ENCODE results near the gene FAM110C.

FAM110C gene

DNA sequence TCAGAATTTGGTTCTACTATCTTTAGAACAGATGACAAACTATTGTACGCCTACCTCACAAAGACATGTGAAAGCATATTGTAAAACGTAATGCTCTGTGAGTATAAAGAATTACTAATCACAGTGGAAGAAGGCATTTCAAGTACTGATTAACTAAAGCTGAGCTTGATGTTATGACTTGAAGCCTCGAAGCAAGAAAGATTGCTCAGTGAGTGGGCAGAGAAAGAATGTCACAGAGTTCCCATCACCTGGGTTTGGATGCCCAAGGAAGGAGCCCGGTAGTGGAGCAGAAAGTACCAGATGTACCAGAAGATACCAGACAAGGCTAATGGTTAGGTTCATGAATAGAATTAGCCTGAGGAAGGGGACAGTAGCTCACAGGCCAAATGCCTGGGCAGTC, 39.5 kb upstream of the FAM110C start:
- no peak overlapping the region for H3K4me3 ChIP-seq (ENCODE audit: low read length)
- H3F3A ChIP-seq (ENCODE audit: insufficient read depth, low read length), result no peaks in the 10 kb centered on the region
- H3K79me2 ChIP-seq (ENCODE audit: low read length), result no peaks in the 10 kb centered on the region
- H3K9me2 ChIP-seq (replicated peaks; ENCODE audit: insufficient read depth, low read length), result no peaks in the 10 kb centered on the region
- H3K9ac ChIP-seq (ENCODE audit: low read length), result no peak overlapping the region
- no peak overlapping the region for H3K27ac ChIP-seq (ENCODE audit: low read length)
- no peak for DNase-seq
- TF ChIP-seq, protein P1, sequence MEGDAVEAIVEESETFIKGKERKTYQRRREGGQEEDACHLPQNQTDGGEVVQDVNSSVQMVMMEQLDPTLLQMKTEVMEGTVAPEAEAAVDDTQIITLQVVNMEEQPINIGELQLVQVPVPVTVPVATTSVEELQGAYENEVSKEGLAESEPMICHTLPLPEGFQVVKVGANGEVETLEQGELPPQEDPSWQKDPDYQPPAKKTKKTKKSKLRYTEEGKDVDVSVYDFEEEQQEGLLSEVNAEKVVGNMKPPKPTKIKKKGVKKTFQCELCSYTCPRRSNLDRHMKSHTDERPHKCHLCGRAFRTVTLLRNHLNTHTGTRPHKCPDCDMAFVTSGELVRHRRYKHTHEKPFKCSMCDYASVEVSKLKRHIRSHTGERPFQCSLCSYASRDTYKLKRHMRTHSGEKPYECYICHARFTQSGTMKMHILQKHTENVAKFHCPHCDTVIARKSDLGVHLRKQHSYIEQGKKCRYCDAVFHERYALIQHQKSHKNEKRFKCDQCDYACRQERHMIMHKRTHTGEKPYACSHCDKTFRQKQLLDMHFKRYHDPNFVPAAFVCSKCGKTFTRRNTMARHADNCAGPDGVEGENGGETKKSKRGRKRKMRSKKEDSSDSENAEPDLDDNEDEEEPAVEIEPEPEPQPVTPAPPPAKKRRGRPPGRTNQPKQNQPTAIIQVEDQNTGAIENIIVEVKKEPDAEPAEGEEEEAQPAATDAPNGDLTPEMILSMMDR (IDR thresholded peaks at IDR 0.05; ENCODE audit: low read length), result no peak
- no peak for TF ChIP-seq EZH2 (optimal IDR thresholded peaks at IDR 0.05; ENCODE audit: low read depth, low read length)
- TF ChIP-seq EZH2phosphoT487 (IDR thresholded peaks at IDR 0.05; ENCODE audit: low read length), result no peak
- no peak overlapping the region for H3K4me2 ChIP-seq (ENCODE audit: low read depth, low read length)
- no peaks in the 10 kb centered on the region for H4K20me1 ChIP-seq (ENCODE audit: insufficient read depth, low read length)
- no peak overlapping the region for H2AFZ ChIP-seq (ENCODE audit: low read length)
- no peaks in the 10 kb centered on the region for H3K36me3 ChIP-seq (replicated peaks; ENCODE audit: insufficient read depth, low read length)
- H3K27me3 ChIP-seq (replicated peaks; ENCODE audit: insufficient read depth, low read length), result no peaks in the 10 kb centered on the region
- H3K9me3 ChIP-seq (replicated peaks; ENCODE audit: insufficient read depth, low read length), result no peaks in the 10 kb centered on the region
- H3K4me1 ChIP-seq (ENCODE audit: low read length), result no peaks in the 10 kb centered on the region

DNA sequence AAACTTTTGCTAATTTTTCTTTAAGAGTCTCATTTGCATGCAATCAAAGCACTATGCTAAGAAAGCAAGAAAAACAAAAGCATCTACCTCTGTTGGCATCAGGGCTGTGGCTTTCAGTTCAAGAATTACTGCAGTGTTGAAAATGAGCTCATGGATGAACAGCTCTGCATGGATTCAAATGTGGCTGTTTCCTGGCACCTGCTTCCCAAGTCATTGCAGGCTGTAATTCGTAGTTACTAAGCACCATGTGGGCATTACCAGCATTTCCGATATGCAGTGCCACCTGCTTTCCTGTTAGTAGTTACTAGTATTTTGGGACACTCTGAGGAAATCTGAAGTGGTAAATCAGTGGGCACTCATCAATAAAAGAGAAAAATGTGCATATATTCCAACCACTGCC, 37.8 kb upstream of the FAM110C start:
- Histone ChIP-seq H3K9ac (ENCODE audit: low read length) (no peak overlapping the region), H4K20me1 (ENCODE audit: insufficient read depth, low read length) (no peaks in the 10 kb centered on the region), H3K36me3 (replicated peaks; ENCODE audit: insufficient read depth, low read length) (no peaks in the 10 kb centered on the region), H3K9me2 (replicated peaks; ENCODE audit: insufficient read depth, low read length) (no peaks in the 10 kb centered on the region), H3K4me3 (ENCODE audit: low read length) (no peak overlapping the region), H3K27me3 (replicated peaks; ENCODE audit: insufficient read depth, low read length) (no peaks in the 10 kb centered on the region), H3K9me3 (replicated peaks; ENCODE audit: insufficient read depth, low read length) (no peaks in the 10 kb centered on the region), H3K4me1 (ENCODE audit: low read length) (no peaks in the 10 kb centered on the region), H3K4me2 (ENCODE audit: low read depth, low read length) (no peak overlapping the region), H3F3A (ENCODE audit: insufficient read depth, low read length) (no peaks in the 10 kb centered on the region), H3K27ac (ENCODE audit: low read length) (no peak overlapping the region), H2AFZ (ENCODE audit: low read length) (no peak overlapping the region), H3K79me2 (ENCODE audit: low read length) (no peaks in the 10 kb centered on the region)
- DNase-seq, result no peak
- TF ChIP-seq EZH2phosphoT487 (IDR thresholded peaks at IDR 0.05; ENCODE audit: low read length) (no peak), EZH2 (optimal IDR thresholded peaks at IDR 0.05; ENCODE audit: low read depth, low read length) (no peak)
- TF ChIP-seq, protein P1 (IDR thresholded peaks at IDR 0.05; ENCODE audit: low read length), result no peak

DNA sequence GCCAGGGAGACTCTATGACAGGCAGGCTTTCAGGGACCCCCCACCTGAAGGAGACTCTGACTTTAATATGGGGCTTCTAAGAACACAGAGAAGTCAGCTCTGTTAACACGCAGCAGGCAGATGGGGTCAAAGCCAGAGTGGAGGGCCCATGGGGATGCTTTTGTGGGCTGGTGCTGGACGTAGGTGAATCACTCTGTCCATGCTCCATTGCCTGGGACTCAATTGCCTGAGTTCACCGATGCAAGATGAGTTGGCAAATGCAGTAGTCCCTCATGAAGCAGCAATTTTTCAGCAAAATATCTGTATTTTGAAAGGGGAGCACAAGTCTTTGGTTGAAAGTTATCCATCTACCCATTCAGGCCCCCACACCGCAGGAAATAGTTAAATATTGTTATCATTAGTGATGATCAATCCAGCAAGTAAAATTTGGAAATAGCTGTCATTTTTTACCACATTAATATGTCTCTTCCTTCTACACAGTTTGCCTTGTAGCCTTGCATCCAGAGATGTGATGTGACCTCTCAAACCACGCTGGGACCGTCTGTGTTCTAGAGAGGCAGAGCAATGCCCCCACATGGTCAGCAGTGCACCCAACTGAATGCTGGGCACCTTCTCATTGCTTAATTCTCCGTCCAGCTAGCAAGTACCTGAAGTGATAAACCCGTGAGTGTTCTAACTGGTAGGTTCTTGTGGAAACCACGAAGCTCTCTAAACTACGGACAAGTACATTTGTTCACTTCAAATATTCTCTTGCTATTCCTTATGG, 34.8 kb upstream of the FAM110C start:
- no peak for DNase-seq
- H2AFZ ChIP-seq (ENCODE audit: low read length), result no peak overlapping the region
- H3F3A ChIP-seq (ENCODE audit: insufficient read depth, low read length), result no peaks in the 10 kb centered on the region
- H4K20me1 ChIP-seq (ENCODE audit: insufficient read depth, low read length), result no peaks in the 10 kb centered on the region
- no peaks in the 10 kb centered on the region for H3K36me3 ChIP-seq (replicated peaks; ENCODE audit: insufficient read depth, low read length)
- no peak overlapping the region for H3K9ac ChIP-seq (ENCODE audit: low read length)
- no peak overlapping the region for H3K27ac ChIP-seq (ENCODE audit: low read length)
- no peak overlapping the region for H3K4me2 ChIP-seq (ENCODE audit: low read depth, low read length)
- no peak overlapping the region for H3K4me3 ChIP-seq (ENCODE audit: low read length)
- H3K27me3 ChIP-seq (replicated peaks; ENCODE audit: insufficient read depth, low read length), result no peaks in the 10 kb centered on the region
- H3K79me2 ChIP-seq (ENCODE audit: low read length), result no peaks in the 10 kb centered on the region
- TF ChIP-seq, protein P1 (IDR thresholded peaks at IDR 0.05; ENCODE audit: low read length), result no peak
- TF ChIP-seq EZH2phosphoT487 (IDR thresholded peaks at IDR 0.05; ENCODE audit: low read length) (no peak), EZH2 (optimal IDR thresholded peaks at IDR 0.05; ENCODE audit: low read depth, low read length) (no peak)
- H3K9me2 ChIP-seq (replicated peaks; ENCODE audit: insufficient read depth, low read length), result no peaks in the 10 kb centered on the region
- no peaks in the 10 kb centered on the region for H3K4me1 ChIP-seq (ENCODE audit: low read length)
- no peaks in the 10 kb centered on the region for H3K9me3 ChIP-seq (replicated peaks; ENCODE audit: insufficient read depth, low read length)

All from MM.1S (cell line).